ENCODE data around the gene TSPAN33.

TSPAN33 gene

DNA sequence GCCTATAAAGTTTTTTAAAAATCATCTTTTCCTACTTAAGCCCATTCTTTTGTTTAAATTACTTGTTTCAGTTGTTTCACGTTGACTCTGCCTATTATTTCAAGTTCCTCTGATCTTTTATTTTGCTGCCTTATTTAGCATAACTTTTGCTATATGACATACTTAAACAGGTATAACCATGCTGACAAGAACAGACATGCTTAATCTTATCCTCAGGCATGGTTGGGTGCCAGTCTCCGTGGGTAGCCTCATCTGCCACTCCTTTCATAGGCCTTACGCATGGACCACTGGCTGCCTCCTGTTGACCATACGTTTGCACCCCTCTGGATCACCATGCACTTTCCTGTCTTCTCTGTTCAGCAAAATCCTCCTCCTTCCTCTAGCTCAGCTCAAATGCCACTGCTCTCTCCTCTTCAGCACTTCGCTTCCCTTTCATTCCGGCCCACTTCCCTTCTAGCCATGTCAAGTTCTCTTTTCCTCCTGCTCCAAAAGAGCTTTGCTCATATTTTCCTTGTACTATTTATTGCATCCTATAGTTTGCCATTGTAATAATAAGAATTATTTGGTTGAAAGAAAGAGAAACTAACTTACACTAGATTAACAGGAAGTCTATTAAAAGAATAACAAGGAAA, 10.0 kb upstream of the TSPAN33 start:
- DNase-seq (ENCODE audit: low read depth in 4 of 4, low spot score in 1 of 4): no peak

- DNase-seq (ENCODE audit: low read depth in 4 of 4, low spot score in 1 of 4): no peak
Observed at GRCh38 chr7:129136887-129137642, 7.4 kb upstream of the TSPAN33 start.

DNA sequence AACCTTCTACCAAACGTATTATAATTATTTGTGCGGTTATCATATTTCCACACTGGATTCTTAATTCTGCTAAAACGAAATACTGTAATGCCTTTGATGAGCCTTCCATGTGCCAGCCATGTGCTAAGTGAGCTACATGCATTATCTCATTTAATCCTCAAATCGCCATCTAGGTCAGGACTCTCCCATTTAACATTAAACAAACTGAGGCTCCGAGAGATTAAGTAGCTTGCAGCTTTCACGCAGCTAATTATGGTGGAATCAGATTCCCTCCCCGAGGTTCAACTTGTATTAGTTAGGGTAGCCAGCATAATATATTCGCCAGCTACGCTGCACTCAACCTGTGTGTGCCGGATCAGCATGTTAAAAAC, 798 bp upstream of the TSPAN33 start:
- DNase-seq (ENCODE audit: low read depth in 4 of 4, low spot score in 1 of 4): no peak

DNA sequence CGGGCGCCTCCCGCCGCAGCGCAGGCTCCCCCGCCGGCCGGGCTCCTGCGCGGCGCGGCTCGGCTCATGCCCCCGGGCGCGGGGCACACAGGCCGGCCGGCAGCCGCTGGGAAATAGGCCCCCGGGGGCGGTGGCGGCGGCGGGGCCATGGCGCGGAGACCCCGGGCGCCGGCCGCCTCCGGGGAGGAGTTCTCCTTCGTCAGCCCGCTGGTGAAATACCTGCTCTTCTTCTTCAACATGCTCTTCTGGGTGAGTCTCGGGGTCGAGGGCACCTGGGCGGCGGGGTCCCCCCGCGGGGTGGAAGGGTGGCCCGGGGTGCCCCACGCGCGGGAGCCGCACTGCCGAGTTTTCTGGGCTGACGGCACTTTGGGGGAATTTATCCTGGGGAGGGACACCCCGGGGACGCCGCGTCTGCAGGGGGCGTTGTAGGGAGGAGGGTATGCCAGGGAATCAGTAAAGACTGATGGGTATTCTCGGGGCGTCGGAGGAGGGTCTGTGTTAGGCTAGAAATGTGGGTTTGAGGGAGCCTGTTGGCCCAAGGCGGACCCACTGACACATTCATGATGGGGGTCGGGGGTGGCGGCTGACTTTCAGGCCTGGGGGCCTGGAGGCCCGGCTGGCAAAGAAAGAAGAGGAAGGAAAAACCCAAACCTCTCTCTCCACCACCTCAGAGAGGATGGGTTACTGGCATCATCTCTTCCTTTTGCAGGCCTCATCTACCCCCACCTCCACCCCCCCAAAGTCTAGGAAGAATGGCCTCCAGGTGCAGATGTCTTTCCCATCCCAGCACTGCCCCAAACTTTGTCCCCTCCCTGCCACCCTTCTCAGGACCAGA, 544 bp downstream of the TSPAN33 start:
- DNase-seq (ENCODE audit: low read depth in 4 of 4, low spot score in 1 of 4): no peak

GRCh38 chr7:129146237-129146979, 1.9 kb downstream of the TSPAN33 start:
- no peak for DNase-seq (ENCODE audit: low read depth in 4 of 4, low spot score in 1 of 4)

GRCh38 chr7:129147731-129148130, 3.2 kb downstream of the TSPAN33 start:
- DNase-seq (ENCODE audit: low read depth in 4 of 4, low spot score in 1 of 4): no peak

- DNase-seq (ENCODE audit: low read depth in 4 of 4, low spot score in 1 of 4): no peak
Observed at GRCh38 chr7:129149511-129149910, 5.0 kb downstream of the TSPAN33 start.

- DNase-seq (ENCODE audit: low read depth in 4 of 4, low spot score in 1 of 4): no peak
Observed at GRCh38 chr7:129150199-129150996, 5.9 kb downstream of the TSPAN33 start.

GRCh38 chr7:129157651-129158050, 13.1 kb downstream of the TSPAN33 start:
- no peak for DNase-seq (ENCODE audit: low read depth in 4 of 4, low spot score in 1 of 4)

DNA sequence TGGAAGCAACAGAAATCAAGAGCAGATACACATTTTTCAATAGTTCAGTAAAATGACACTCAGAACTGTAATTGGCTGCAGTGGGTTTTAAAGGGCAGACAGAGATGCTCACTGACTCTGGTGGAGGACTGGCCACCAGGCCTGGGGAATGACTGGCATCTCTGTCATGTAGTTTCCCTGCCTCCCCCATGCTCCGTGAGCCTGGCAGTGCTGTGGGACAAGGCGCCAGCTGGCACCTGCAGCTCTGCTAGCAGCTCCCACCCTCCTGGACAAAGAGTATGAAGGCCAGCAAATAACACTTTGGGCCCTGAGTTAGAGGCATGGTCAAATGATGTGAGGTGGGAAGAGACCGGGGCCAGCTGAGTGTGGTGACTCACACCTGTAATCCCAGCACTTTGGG, 15.0 kb downstream of the TSPAN33 start:
- no peak for DNase-seq (ENCODE audit: low read depth in 4 of 4, low spot score in 1 of 4)

- no peak for DNase-seq (ENCODE audit: low read depth in 4 of 4, low spot score in 1 of 4)
Observed at GRCh38 chr7:129160161-129160905, 15.8 kb downstream of the TSPAN33 start.

DNA sequence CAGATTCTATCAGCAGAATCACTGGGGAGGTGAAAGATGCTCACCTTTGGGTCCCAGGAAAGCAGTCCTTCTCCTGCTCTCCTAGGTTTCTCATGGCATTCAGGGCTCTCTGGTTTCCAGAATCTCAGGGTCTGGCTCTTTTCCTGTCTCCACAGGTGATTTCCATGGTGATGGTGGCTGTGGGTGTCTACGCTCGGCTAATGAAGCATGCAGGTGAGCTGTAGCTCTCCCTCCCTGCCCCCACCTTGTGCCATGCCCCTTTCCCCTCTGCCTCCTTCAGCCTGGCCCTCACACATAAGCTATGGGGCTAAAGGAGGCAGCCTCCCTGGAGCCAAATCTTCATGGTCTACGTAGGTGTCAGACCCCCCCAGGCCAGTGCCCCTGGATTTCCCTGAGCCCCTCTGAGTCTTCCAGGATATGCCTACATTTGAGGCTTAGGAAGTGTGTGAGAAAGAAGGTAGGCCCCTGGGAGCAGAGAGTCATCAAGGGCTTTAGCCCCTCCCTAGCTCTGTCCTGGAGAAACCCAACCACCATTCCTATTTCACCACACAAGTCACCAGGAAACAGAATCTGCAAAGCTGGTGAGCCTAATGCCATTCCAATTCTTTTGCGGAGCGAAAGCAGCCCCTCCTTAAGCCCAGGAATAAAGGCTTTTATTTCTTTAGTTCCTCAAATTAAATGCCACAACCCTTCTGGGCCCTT, 17.2 kb downstream of the TSPAN33 start:
- DNase-seq (ENCODE audit: low read depth in 4 of 4, low spot score in 1 of 4): no peak

- no peak for DNase-seq (ENCODE audit: low read depth in 4 of 4, low spot score in 1 of 4)
Observed at GRCh38 chr7:129162732-129163131, 18.2 kb downstream of the TSPAN33 start.

- no peak for DNase-seq (ENCODE audit: low read depth in 4 of 4, low spot score in 1 of 4)
Observed at GRCh38 chr7:129163875-129164544, 19.5 kb downstream of the TSPAN33 start.

DNA sequence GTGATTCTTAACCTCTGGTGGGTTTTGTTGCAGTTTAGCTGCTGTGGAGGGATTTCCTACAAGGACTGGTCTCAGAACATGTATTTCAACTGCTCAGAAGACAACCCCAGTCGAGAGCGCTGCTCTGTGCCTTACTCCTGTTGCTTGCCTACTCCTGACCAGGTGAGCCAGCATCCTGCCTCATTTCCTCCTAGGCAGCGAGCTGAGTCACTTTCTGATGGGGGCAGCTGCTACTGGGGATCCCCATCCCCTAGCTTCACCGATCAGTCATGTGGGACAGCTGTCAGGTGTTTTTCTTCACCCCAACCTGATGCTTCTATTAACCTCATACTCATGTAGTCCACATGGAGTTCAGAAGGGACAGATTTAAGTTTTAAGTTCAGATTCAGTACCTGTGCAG, 22.2 kb downstream of the TSPAN33 start:
- no peak for DNase-seq (ENCODE audit: low read depth in 4 of 4, low spot score in 1 of 4)

DNA sequence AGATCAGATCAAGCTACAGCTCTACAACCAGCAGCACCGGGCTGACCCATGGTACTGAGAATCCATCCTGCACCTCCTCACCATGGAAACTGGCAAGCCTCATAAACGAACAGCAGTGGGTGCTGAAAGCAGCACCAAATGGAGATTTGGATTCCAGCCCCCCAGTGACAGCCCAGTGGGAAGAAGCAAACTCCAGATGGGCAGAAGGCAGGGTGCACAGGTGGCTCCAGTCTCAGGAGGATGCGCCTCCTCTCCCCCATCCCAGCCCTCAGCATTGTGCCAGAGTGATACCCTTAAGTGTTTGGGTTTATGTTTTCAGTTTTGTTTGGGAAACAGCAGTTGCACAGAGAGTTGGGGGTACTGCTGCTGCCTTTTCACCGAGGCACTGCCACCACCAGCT, 23.3 kb downstream of the TSPAN33 start:
- no peak for DNase-seq (ENCODE audit: low read depth in 4 of 4, low spot score in 1 of 4)

DNA sequence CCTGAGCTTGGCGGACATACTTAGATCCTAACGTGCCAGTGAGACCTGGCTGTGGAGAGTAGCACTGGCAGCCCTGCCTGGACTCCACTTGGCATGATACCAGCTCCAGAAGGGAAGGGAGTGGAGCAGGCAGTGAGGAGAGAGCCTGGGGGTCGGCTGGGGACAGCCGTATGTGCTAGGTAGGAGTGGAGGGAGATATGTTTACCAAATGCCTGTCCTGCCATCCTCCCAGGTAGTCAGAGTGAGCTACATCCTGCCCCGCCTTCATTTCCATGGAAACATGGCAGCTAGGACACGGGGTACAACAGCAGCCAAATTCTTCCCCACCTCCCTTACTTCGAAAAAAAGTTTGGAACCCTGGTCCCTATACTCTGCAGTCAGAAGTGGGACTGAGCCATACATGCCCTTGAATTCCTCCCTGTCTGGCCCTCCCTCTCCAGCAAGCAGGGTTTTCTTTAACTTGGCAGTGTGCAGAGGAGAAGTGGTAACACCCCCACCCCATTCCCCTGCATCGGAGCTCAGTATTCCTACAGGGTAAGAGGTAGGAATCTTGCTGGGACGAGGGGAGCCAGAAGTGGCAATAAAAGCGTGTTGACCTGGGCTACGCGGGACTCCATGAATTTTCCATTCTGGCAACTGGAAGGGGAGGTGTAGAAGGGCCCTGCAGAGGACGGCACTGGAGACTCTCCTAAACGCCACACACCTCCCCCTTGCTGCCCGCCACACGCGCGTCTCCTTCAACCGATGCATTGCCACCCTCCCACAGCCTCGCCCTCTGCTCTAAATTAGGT, 23.9 kb downstream of the TSPAN33 start:
- DNase-seq (ENCODE audit: low read depth in 4 of 4, low spot score in 1 of 4): no peak

DNA sequence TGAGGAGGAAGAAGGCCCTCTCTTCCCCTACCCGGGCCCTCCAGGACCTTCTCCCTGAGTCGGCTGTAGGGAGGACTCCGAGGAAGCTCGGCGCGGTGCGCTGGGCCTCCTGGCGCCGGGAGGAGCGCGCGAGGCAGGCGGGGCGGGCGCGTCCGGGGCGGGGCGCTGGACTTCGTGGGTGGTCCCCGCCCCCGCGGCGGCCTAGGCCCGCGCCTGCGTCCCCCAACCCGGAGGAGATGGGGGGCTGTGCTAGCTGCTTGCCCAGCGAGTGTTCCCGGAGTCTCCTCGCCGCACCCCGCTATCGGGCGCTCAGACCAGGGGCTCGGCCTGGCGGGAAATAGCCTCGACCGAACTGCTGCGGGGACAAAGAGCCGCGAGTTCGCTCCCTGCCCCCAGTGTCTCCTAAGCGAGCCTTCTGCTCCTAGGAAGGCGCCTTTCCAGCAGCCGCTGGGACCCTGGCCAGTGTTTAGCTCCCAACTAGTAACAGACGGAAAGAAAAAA, 24.7 kb downstream of the TSPAN33 start:
- no peak for DNase-seq (ENCODE audit: low read depth in 4 of 4, low spot score in 1 of 4)
